Body of pancreas (tissue), 4 donors: Measurements from ENCODE around the gene CACNA2D3.

Experiments used
- POLR2A ChIP-seq, 3 donors: fragments of 450-650 bp; IDR thresholded peaks; one replicate each; pipeline ENCODE4 v1.6.1; 2016; ENCODE audit warnings: antibody characterized with exemption in 3 of 3, mild to moderate bottlenecking in 2 of 3
- TF ChIP-seq, protein P1 (sequence below), 7 experiments: fragments of 450-650 bp in 4 of 7; fragments of 200-600 bp in 3 of 7; sonication (generic) in 3 of 7; IDR thresholded peaks; one replicate each; pipeline ENCODE4 v1.5.1; 2016 to 2019; ENCODE audit warnings: antibody characterized with exemption in 7 of 7

DNA sequence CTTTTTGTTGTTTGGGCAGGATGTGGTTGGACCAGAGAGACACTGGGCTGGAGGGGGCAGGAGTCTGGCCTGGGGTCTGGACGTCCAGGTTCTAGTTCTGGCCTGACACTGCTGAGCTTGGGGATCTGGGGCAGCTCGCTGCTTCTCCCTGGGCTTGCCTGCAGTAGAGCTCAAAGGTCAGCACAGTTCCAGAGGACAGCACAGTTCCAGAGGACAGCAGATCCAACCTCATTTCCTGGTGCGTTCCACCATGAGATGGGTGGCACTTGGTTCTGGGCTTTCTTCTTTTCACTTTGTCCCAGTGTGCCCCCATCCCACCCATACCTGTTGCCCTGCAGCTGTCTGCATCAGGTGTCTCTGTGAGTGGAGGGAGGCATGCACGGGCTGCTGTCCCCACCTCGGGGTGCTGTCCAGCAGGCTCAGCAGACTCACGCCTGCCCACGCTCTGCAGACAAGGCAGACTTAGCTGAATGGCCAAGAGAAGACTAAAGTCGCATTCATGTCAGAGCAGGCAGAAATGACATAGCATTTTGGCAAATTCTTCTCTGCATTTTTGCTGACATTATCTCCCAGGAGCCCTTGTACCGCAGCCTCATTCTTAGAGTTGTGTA, 16.7 kb downstream of the CACNA2D3 start:
- no peak for TF ChIP-seq POLR2A (IDR thresholded peaks at IDR 0.05)
- TF ChIP-seq, protein P1, sequence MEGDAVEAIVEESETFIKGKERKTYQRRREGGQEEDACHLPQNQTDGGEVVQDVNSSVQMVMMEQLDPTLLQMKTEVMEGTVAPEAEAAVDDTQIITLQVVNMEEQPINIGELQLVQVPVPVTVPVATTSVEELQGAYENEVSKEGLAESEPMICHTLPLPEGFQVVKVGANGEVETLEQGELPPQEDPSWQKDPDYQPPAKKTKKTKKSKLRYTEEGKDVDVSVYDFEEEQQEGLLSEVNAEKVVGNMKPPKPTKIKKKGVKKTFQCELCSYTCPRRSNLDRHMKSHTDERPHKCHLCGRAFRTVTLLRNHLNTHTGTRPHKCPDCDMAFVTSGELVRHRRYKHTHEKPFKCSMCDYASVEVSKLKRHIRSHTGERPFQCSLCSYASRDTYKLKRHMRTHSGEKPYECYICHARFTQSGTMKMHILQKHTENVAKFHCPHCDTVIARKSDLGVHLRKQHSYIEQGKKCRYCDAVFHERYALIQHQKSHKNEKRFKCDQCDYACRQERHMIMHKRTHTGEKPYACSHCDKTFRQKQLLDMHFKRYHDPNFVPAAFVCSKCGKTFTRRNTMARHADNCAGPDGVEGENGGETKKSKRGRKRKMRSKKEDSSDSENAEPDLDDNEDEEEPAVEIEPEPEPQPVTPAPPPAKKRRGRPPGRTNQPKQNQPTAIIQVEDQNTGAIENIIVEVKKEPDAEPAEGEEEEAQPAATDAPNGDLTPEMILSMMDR (IDR thresholded peaks at IDR 0.05) = no peak
